Glutamatergic neuron (in vitro differentiated cells): ENCODE data around the gene HYOU1. TPM values are rescaled to one million over a fixed set of nuclear protein-coding genes. Genes with fewer than 3 reads are reported as not detected.

ENCODE experiments used
- DNase-seq: peaks from one replicate; pipeline ENCODE4 v3.0.0; 2022
- H3K27ac Mint-ChIP-seq: one replicate; pipeline ENCODE4 v1.8.0; 2020; ENCODE audit warnings: mild to moderate bottlenecking, mixed read lengths, inconsistent platforms; ENCODE audit not compliant: unreplicated experiment
- H3K27me3 Mint-ChIP-seq: one replicate; pipeline ENCODE4 v1.8.0; 2020; ENCODE audit warnings: mild to moderate bottlenecking, moderate library complexity, mixed read lengths, inconsistent platforms; ENCODE audit not compliant: unreplicated experiment
- H3K36me3 Mint-ChIP-seq: one replicate; pipeline ENCODE4 v1.8.0; 2020; ENCODE audit warnings: mild to moderate bottlenecking, mixed read lengths, inconsistent platforms; ENCODE audit not compliant: unreplicated experiment
- H3K4me1 Mint-ChIP-seq: one replicate; pipeline ENCODE4 v1.8.0; 2020; ENCODE audit warnings: mild to moderate bottlenecking, low read depth, mixed read lengths, inconsistent platforms; ENCODE audit not compliant: unreplicated experiment
- H3K4me3 Mint-ChIP-seq: one replicate; pipeline ENCODE4 v1.8.0; 2020; ENCODE audit warnings: mild to moderate bottlenecking, mixed read lengths, inconsistent platforms; ENCODE audit not compliant: unreplicated experiment
- H3K9me3 Mint-ChIP-seq: one replicate; pipeline ENCODE4 v1.8.0; 2020; ENCODE audit warnings: mild to moderate bottlenecking, moderate library complexity, mixed read lengths, inconsistent platforms; ENCODE audit not compliant: unreplicated experiment
- total RNA-seq: library from RNA; stranded (reverse); fragmentation: NEBNext Ultra II Directional; extraction: Animal tissue kit (Norgen Biotek cat#: 25700); gene quantifications from one replicate; pipeline ENCODE4 v1.2.1, GENCODE V29; 2021; ENCODE audit not compliant: unreplicated experiment
- TF ChIP-seq, protein P1 (sequence below): fragments of 200-600 bp; sonication (generic); IDR thresholded peaks from one replicate; pipeline ENCODE4 v1.5.0; 2021; ENCODE audit not compliant: partially characterized antibody, unreplicated experiment

Gene HYOU1
- total RNA-seq, 1 donor from 2014 or later: 193 TPM

DNA sequence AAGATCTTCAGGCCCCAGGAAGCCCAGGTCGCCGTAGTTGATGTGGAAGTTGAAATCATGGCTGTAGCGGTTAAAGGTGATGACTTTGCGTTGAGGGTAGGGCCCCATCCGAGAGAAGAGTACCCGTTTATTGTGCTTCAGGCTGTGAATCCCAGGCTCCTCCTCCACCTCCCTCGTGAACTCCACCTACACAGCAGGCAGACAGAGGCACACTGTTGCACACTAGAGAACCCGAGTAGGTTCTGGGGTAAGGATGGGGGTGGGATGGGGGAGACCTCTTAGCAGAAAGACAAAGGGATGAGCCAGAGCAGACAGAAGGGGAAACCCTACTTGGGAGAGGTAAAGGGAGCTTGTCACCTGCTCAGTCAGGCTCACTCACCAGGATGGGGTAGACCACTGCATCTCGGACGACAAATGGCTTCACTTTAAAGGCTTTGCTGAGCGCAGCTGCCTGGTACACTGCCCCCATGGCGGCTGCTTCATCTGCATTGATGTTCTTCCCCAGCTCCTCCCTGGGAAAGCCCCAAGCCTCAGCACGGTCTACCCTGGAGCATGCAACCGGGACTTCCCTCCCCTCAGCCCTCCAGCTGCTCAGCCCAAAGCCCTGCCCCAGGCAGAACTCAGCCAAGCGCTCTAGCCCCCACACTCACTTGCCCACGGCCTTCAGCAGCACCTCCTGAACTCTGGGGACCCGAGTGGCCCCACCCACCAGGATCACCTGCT is 5.4 kb downstream of the HYOU1 start:
- DNase-seq: no peak
- peaks cover 4% of the 10 kb centered on the region for H3K36me3 Mint-ChIP-seq
- H3K27ac Mint-ChIP-seq: no peak overlapping the region
- TF ChIP-seq, protein P1, sequence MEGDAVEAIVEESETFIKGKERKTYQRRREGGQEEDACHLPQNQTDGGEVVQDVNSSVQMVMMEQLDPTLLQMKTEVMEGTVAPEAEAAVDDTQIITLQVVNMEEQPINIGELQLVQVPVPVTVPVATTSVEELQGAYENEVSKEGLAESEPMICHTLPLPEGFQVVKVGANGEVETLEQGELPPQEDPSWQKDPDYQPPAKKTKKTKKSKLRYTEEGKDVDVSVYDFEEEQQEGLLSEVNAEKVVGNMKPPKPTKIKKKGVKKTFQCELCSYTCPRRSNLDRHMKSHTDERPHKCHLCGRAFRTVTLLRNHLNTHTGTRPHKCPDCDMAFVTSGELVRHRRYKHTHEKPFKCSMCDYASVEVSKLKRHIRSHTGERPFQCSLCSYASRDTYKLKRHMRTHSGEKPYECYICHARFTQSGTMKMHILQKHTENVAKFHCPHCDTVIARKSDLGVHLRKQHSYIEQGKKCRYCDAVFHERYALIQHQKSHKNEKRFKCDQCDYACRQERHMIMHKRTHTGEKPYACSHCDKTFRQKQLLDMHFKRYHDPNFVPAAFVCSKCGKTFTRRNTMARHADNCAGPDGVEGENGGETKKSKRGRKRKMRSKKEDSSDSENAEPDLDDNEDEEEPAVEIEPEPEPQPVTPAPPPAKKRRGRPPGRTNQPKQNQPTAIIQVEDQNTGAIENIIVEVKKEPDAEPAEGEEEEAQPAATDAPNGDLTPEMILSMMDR: no peak
- peaks cover 11% of the 10 kb centered on the region for H3K9me3 Mint-ChIP-seq
- H3K27me3 Mint-ChIP-seq: peaks cover 3% of the 10 kb centered on the region
- H3K4me3 Mint-ChIP-seq: no peak overlapping the region
- peaks cover 7% of the 10 kb centered on the region for H3K4me1 Mint-ChIP-seq

DNA sequence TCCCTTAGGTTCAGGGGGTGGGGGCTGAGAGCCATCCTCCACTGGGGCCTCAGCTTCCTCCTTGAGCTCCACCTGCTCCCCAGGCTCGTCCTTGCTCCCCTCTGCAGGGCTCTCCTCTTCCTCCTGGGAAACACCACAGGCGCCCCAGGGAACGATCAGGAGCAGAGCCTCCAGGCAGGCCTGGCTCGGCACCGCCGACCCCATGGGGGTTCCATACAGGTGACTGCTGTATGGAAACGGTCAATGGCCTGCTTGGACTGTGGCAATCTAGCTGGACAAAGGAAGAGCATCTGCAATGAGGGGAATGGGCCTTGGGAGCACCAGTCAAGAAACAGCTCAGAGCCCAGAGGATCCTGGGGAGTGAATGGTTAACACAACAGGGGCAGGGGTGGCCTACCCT is 7.9 kb downstream of the HYOU1 start:
- Mint-ChIP-seq H3K27me3 (no peaks in the 10 kb centered on the region), H3K9me3 (peaks cover 6% of the 10 kb centered on the region), H3K36me3 (peaks cover 4% of the 10 kb centered on the region), H3K4me1 (no peaks in the 10 kb centered on the region), H3K4me3 (no peak overlapping the region), H3K27ac (no peak overlapping the region)
- DNase-seq: no peak
- TF ChIP-seq, protein P1: no peak

DNA sequence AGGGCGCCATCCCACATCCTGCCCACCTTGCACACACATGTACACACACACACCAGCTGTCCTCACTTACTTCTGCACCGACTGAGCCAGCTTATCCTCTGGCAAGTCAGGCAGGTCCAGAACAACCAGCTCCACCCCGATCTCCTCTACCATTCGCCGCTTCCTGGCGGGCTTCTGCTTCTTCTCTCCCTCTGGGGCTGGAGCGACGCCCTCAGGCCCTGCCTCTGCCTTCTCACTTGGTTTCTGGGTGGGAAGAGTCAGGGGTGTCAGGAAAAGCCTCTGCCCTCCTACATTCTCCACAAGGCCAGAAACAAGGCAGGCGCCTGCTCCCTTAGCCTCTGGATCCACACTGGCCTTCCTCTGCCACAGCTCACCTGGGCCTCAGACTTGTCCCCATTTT is 8.4 kb downstream of the HYOU1 start:
- DNase-seq: no peak
- TF ChIP-seq, protein P1: no peak
- peaks cover 4% of the 10 kb centered on the region for H3K36me3 Mint-ChIP-seq
- peaks cover 6% of the 10 kb centered on the region for H3K9me3 Mint-ChIP-seq
- no peaks in the 10 kb centered on the region for H3K27me3 Mint-ChIP-seq
- H3K4me3 Mint-ChIP-seq: no peak overlapping the region
- H3K27ac Mint-ChIP-seq: no peak overlapping the region
- H3K4me1 Mint-ChIP-seq: no peaks in the 10 kb centered on the region

DNA sequence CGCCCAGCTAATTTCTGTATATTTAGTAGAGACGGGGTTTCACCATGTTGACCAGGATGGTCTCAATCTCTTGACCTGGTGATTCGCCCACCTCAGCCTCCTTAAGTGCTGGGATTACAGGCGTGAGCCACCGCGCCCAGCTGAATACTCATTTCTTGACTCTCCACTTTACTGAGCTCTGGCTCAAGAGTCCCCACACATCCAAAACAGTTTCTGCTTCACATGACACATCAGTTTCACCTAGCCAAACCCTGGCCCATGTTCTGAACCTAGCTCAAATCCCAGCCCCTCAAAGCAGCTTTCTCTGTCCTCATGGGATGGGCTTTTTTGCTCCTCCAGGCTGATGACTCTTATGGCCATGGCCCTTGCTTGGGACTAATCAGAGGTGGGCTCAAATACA is 9.8 kb downstream of the HYOU1 start:
- peaks cover 4% of the 10 kb centered on the region for H3K36me3 Mint-ChIP-seq
- H3K4me1 Mint-ChIP-seq: no peaks in the 10 kb centered on the region
- no peak for DNase-seq
- TF ChIP-seq, protein P1: no peak
- H3K27me3 Mint-ChIP-seq: no peaks in the 10 kb centered on the region
- H3K4me3 Mint-ChIP-seq: no peak overlapping the region
- no peak overlapping the region for H3K27ac Mint-ChIP-seq
- peaks cover 6% of the 10 kb centered on the region for H3K9me3 Mint-ChIP-seq

DNA sequence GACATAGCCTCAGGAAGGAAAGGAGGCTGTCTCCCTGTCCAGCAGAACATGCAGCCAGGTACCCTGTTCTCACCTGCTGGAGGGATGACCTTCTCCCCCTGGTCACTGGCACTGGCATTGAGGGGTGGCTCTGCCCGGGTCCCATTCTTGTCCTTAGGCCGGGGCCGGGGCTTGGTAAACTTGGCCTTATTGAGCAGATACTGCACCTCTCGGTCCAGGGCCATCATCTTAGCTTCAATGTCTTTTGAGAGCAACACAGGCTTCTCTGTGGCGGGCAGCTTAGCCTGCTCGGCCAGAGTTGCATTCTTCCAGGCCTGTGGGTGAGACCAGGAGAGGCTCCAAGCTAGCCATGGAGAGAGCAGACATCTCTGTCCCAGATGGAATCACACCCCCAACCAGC is 10.5 kb downstream of the HYOU1 start:
- H3K27ac Mint-ChIP-seq: no peak overlapping the region
- no peaks in the 10 kb centered on the region for H3K4me1 Mint-ChIP-seq
- H3K9me3 Mint-ChIP-seq: peaks cover 7% of the 10 kb centered on the region
- H3K36me3 Mint-ChIP-seq: peaks cover 4% of the 10 kb centered on the region
- no peak overlapping the region for H3K4me3 Mint-ChIP-seq
- DNase-seq: no peak
- H3K27me3 Mint-ChIP-seq: no peaks in the 10 kb centered on the region
- TF ChIP-seq, protein P1: no peak
